Putamen (tissue), 1 donor: ENCODE measurements around the gene BMERB1.
"Not testable (repeated sequence)": the region's sequence is repeated elsewhere in the genome, so short reads cannot be mapped to it uniquely, and the experiment has no call there.

Experiments
- DNase-seq: peaks from one replicate; pipeline ENCODE4 v3.0.0-alpha.2; 2016; ENCODE audit warnings: low spot score

The BMERB1 gene

DNA sequence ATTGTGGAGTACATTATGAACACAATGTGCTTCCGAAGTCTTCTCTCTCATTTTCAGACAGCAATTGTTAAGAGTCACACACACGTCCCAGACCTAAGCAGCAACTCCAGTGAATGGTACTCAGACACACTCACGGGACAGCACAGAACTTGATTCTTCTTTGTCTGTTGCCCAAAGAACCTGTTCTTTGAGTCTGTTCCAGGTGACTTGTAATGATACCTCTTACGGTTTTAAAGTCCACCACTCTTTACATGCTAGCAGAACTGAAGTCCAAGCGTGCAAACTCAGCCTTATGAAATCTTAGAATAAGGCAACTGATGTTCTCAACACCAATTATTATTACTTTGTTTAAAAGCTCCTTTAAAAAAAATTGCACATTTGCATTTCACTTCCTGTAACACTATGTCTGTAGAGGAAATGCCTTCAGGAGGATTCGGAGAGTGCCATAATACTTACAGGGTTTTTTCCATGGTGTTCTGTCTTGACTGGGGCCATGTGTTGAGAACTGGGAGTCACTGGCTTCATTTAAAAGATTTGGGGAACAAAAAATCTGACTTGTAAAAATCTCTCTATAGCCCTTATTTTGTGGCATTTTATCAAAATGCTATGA, 160.4 kb downstream of the BMERB1 start:
- DNase-seq, result no peak

DNA sequence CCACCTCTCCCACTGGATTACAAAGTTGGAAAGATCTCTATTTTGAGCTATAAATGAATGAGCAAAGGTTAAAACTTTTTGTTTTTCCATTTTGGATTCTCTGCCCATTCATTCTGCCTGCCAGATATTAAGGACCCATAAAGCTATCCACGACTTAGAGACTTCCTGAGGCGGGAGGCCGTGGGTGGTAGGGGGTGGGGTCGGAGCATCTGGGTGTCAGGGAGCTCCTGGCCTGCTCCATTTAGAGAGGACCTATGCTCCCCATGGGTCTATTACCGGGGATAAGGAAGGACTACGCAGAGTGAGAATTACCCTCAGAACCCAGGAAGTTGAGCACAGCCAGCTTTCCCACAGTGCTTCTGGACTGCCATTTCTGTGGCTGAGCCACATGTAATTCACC, 162.7 kb downstream of the BMERB1 start:
- no peak for DNase-seq

DNA sequence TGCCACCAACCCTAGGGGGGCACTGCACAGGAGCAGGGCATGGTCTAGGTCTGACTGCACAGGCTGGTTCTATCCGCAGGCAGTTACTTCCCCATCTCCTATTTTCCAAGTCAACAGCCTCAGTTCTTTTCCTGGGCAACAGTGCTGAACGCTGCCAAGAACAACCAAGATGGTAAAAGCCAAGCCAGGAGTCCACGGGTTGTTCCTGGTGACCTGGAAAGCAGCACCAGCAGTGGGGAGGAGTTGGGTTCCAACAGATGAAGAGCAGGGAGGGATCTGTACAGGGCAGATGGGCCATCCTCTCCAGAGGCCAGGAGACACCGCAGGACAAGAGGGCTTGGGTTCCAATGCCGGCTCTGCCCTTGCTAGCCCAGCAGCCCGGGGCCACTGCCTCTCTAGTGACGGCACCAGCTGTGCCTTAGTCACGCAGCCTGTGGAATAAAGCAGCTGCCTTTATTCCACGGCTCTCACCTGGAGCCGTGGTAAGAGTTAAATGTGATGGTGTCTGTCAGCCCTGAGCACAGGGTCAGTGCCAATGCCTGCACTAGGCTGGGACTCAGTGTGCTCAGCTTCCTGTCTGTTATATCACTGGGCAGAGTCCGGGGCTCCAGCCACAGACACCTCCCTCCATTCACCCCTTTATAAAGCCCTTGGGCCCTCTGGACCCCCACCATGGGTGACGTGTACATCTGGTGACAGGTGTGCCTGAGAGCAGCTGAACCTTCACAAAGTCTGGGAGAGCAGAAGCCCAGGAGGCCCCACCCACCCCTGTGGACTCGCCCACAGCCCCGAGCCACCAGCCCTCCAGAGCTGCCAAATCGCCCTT, 163.6 kb downstream of the BMERB1 start:
- no peak for DNase-seq

DNA sequence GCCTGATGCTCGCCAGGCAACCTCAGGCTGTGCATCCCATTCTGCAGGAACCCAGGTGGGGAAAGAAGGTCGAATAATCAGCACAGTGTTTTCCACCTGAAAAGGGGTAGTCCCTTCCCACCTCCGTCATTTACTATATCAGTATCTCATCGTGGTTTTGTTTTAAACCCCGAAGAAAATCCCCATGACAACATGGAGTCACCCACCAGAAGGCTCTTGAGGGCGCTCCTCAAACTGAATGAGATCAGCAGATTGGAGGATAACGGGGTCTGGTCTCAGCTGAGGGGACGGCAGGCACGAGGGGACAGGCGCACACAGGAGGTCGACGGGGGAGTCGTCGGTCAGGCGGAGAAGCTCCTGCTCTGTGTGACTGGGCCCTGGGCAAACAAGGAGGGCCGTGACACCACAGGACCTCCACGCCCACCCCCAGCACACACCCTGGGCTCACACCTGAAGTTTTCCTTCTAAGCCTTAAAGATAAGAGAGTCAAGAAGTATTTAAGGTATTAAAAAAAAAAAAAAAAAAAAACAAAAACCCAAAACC, 164.3 kb downstream of the BMERB1 start:
- DNase-seq, result no peak

DNA sequence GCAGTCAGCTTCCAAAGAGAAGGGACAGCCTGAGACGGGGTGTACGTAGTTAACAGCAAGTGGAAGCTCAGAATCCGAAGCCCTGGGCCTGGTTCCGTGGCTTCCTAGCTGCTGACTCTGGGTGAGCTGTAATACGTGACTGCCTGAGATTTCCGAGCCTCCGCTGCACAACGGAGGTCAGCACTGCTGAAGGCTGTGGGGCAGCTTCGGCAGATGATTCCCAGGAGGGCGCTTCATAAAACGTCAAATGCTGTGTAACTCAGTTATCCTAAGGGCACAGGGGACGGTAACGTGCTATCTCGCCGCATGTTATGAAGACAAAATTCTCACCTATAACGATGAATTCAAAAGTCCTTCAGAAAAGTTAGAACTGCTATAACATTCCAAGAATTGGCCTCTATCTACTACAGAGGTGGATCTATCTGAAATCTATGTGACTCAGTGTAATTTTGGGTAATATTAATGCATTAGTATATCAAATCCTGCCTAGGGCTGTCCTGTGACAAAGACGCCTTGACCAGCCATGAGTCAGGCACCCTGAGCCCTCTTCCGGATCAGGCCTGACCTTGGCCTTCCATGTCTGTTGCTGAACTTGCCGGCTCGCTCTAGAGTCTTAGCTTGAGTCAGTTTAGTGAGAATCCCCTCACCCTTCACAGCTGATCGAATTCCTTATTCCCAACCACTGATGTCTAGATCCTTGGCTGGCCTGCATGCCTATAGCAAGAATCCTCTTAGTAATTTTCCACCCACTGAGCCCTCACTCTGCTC, 165.1 kb downstream of the BMERB1 start:
- DNase-seq, result no peak

DNA sequence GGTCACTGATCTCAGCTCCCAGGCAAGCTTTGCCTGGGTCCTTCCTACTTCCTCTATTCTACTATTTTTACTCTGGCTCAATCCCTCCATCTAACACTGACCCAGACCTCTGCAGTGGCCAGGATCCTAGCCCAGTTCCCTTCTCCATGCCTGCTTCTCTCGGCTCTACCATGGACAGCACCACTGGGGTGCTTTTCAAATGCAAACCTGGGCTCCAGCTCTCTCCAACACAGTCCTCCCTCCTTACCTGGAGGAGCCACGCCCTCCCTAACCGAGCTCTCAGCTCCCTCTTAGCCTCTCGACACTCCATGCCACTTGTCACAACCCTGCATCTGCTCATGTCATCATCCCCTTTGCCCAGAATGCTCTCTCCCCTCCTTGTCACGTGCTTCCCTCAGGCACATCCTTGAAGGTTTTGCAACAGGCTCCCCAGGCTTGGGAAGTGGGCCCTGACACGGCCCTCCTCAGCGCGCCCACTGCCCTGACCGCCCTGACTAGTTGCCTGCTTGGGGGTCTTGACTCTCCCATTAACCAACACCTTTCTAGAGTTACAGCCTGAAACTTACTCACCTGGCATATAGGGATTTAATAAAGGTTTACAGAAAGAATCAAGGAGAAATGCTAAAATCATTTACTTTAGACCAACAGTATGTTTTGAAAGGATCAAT, 167.0 kb downstream of the BMERB1 start:
- DNase-seq, result no peak

DNA sequence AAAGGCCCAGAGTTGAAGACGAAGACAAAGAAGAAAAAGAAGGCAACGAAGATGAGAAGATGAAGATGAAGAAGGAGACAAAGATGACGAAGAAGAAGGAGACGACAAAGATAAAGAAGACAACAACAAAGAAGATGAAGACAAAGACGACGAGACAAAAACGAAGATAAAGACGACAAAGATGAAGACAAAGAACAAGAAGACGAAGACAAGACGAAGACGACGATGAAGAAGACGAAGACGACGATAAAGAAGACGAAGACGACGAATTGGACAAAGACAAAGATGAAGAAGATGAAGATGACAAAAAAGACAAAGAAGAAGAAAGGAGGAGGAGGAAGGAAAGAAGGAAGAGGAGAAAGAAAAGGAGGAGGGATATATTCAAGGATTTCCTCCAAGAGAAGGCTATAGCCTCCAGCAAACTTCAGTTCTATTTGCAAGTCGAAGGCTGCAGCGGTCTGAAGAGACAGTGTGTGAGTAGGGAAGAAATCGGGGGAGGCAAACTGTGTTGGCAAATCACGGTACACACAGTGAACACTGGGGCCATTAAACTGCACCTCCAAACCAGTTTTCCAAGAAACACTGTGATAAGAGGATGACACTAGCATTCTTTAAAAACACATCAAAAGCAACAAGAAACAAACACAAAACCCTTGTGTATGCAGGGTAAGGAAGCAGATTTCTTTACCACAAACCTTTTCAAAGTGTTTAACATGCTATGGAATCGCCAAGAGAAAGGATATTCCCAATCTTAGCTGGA, 168.1 kb downstream of the BMERB1 start:
- no peak for DNase-seq

DNA sequence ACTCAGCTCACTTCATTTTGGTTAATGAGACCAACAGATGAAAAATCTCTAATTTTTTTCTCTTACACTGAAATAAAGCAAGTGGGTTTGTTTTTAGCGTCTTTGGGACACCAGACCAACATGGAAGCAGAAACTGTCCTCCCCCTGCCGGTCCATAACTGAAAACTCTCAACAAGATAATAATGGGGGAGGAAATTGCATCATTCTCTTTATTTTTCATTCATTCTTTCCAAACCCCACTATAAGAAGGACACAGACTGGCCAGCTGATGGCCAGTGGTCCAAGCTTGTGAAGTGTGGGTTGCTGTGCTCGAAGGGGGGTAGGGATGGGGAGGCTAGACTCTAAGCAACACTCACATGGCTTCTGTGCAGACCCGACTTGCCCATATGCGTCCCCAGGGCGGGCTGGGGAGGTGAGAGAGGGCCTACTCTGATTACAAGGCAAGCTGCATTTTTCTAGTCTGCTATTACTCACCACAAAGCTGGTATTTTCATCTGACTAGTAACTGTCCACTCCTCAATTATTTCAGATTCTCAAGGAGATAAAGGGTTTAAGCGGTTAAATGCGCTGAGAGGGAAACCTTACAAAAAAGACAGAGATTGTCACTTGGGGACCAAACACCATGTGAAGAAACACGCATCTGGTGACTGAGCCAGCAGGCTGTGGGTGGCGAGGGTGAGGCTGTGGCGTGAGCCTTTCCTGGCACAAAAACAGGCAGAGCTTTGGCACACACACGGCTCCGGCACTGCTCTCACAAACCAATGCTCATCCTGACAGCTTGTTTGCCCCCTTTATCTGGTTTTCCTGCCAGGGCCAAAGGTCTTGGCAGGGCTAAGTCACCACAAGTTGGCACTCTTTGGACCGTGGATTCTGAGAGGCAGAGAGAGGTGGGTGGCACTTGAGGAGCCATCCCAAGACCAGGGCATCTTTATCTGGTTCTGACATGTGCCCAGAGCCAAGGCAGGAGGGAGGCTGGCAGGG, 170.4 kb downstream of the BMERB1 start:
- no peak for DNase-seq

DNA sequence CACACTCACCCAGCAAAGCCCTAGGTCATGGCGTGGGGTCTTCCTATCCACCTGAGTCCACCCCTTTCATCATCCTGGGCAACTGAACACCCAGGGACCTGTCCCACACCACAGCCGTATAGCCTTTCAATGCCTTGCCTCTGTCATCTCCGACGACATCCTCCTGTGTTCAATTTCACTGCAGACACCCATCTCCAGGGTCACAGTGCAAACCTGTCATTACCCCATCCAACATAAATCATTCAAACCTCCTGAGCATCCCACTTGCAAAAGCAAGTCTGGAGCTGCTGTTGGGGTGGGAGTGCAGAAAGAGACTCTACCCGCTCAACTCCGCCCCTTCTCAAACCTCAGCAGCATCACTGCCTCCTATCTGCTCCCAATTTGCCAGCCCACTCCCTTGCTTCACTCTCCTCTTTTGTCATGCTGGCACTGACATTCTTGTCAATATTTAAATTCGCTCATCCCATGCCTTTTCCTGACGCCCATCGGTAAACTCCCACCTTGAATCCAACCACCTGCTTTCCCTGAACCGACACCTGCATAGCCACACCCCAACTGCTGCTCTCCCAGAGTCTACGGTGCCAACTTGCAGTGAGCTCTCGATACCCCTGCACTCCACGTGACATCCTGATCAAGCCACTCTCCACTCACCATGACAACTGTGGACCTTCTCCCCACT, 171.6 kb downstream of the BMERB1 start:
- DNase-seq, result peak; percentile 68

DNA sequence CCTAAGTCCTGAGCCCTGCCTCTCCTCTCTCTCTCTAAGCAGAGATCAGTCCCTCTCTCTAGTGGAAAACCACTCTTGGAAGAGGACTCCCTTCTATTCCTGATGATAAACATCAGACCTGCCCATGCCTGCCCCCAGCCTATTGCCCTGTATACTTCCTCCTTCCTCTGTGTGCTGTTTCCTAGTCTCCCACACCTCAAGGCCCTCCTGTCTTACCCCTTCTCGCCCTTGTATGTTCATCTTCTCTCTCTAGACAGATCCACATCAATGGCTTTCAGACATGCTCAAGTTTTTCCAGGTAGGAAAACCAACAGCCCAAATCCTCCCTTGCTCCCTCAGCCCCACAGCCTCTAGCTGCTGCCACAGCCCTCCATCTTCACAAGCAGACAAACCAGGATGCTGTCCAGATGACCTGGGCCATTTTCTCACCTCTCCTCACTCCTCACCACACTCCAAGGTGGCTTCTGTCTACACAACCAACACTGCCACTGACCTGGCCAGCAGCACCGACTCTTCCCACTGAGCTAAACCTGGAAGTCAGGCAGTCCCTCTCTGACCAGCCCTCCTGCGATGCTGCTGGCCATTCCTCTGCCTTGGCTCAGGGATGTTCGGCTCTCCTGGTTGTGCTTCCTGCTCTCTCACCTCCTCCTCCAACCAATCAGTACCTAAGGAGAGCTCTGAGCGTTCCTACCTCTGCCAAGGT, 172.3 kb downstream of the BMERB1 start:
- DNase-seq, result no peak

DNA sequence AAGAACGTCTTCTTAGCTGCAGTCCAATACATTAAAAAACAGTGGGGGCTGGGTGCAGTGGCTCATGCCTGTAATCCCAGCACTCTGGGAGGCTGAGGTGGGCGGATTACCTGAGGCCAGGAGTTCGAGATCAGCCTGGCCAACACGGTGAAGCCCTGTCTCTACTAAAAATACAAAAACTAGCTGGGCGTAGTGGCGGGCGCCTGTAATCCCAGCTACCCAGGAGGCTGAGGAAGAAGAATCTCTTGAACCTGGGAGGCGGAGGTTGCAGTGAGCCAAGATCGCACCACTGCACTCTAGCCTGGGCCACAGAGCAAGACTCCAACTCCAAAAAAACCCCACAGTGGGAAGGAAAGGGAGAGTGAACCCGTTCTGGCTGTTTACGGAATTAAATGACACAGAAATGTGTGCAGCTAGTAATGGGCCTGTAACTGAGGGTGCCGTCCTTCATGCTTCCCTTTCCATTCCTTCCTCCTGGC, 172.9 kb downstream of the BMERB1 start:
- DNase-seq, result not testable (repeated sequence)

DNA sequence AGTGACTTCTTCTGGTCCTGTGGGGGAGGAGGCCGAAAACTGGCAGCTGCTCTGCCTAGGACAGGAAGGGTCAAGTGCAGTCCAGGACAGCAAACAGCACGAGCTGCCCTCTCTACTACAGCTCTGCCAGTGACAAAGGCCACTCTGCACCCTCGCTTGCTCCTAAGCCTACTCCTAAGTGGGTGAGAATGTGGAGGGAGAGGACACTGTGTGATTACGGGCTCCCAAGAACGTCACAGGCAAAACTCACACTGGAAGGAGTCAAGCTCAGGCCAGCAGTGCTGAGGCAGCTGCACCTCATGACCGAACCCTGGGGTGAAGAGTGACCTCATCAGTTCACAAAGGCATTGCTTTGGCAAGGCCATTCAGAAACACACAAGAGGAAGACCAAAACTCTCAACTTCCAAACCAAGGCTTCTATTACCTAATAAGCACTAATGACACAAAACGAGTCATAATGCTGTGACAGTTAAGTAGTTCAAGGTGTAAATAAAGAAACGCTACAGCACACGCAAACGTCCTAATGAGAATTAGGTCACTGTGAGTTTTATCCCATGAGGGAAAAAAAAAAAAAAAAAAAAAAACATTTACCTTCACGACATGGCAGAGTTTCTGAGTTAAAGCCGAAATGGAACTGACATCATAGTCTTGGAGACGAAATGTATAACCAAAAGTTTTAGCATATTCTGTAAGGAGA, 173.5 kb downstream of the BMERB1 start:
- no peak for DNase-seq

DNA sequence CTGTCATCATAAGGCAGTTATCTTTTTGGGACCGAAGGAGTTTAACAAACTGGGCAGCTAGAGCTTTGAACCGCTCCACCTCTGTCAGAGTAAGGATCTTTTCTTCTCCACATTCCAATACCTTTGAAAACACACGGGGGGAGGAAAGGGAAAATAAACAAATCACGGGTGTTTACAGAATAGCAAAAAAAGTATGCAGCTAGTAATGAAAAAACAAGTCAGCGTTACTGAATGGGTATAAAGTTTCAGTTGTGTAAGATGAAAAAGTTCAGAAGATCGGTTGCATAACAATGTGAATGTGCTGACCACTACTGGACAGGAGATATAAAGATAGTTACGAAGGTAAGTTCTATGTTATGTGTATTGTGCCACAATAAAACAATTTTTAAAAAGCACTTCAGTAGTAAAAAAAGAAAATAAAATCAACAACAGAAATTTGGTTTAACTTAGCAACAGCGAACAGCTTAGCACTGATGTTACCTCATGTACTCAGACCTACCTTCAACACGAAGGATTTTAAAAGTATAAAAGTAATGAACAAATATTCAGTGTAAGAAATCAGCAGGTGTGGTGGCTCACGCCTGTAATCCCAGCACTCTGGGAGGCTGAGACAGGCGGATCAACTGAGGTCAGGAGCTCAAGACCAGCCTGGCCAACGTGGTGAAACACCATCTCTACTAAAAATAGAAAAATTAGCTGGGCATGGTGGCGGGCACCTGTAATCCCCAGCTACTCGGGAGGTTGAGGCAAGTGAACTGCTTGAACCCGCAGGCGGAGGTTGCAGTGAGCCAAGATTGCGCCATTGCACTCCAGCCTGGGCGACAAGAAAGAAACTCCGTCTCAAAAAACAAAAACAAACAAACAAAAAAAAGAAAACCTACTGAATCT, 174.3 kb downstream of the BMERB1 start:
- DNase-seq, result no peak

DNA sequence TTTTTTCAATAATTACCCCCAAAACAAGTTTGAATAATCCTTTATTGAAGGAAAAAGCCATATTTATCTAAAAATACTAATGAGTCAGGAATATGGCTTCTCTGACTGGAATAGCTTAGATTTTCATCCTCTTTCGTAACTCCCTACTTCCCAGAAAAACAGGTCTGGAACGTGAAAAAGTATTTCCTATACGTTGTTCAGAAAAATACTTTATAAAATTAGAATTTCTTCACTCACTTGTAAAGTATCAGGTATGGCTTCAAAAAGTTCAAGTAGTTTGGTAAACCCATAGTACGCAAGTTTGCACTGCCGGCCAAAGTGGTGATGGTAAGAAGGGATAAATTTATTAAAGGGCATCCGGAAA, 174.9 kb downstream of the BMERB1 start:
- no peak for DNase-seq

DNA sequence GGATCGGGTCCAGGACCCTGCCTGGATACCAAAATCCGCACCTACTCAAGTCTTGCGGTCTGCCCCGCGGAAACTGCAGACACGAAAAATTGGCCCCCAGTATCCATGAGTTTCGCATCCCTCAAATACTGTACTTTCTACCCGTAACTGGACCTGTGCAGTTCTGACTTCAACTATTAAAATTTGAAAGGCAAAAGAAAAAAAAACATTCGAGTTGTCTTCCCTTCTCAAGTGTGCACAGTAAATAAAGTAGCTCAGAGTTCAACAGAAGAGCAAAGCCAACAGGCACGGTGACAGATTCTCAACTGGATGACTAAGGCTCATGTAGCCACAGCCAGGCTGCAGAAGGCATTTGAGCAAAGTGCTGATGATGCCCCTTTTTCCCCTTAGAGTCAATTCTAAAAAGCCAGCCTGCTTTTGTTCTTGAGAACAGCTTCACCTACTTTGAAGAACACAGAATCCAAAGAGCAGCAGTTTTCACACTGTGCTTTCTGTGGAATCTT, 176.0 kb downstream of the BMERB1 start:
- no peak for DNase-seq

DNA sequence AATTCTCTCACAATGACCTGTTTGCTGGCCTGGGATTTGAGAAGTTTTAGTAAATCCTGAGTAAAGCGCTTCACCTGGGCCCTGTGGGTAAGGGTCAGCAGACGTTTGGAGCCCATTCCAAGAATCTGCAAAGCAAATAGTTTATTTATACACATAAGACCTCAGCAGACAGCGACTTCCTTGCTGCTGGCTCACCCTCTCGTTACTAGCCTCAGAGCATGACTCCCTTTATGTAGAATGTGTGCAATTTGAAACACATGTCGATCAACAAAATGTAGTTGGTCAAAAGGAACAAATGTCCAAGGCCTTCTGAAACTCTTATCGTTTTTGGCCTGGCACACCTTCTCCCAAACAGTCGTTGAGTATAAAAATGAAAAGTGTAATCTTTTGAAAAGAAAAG, 177.2 kb downstream of the BMERB1 start:
- no peak for DNase-seq

DNA sequence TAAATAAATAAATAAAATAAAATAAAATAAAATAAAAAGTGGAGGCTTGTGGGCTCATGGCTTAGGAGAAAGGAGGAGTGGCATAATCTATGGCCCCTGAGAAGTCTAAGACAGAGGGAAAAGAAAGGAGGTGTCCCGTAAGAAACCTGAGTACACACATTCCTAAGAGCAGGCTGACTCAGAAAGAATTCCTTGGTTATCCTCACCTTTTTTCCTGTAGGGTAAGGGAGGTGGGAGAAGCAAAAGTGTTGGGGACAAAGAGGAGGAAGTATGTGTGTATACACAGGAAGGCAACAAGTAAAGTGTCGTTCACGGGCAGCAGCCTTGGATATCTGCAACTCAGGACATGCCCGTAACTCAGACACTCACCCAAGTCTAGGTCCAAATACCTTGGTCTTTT, 179.3 kb downstream of the BMERB1 start:
- DNase-seq, result no peak
